GM19438 (cell line): Measurements from ENCODE around the gene RAD51D.
"Not testable (repeated sequence)": the region's sequence is repeated elsewhere in the genome, so short reads cannot be mapped to it uniquely, and the experiment has no call there.

ENCODE experiments used
- ATAC-seq: cut with Tn5 transposase; IDR thresholded peaks from one replicate; pipeline ENCODE4 v1.9.1; 2021; ENCODE audit warnings: low read depth; ENCODE audit not compliant: unreplicated experiment

Gene RAD51D

DNA sequence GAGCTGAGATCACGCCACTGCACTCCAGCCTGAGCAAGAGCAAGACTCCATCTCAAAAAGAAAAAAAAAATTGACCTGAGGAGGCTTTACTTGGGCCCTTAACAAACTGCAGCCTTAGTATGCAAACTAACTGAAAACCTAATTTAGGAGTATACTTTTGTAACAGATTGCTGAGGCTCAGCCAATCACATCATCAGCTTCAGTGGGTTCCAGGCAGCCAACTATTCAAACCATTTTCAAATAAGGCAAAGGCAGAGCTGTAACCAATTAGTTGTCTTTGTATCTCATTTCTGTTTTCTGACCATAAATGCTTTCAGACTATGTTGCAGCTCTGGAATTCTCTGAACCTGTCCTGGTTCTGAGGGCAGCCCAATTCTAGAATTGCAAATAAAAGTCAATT, 23.9 kb downstream of the RAD51D start:
- no peak for ATAC-seq

DNA sequence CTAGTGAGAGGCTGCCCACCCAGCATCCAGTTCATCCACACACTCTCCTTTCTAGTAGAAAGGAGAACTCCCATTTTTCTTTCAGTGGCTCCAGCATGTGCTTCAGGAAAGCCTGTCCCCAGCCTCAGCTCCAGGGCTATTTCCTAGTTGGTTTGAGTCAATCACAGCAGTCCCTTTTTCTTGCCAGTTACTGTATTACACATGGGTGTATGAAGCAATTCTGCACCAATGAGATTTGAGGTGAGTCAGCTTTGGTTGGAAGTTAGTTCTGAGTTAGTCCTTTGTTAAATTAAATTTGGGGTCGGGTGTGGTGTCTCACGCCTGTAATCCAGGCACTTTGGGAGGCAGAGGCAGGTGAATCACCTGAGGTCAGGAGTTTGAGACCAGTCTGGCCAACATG, 24.8 kb downstream of the RAD51D start:
- ATAC-seq = no peak

DNA sequence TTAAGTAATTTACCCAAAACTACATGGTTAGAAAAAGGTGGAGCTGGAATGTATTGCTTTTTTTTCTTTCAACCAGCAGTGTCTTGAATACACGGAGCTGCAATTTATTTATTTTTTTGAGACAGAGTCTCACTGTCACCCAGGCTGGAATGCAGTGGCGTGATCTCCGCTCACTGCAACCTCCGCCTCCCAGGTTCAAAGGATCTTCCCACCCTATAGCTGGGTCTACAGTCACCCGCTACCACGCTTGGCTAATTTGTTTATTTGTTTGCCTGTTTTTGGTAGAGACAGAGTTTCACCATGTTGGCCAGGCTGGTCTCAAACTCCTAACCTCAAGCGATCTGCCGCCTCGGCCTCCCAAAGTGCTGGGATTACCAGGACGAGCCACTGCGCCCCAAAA, 29.0 kb downstream of the RAD51D start:
- not testable (repeated sequence) for ATAC-seq

DNA sequence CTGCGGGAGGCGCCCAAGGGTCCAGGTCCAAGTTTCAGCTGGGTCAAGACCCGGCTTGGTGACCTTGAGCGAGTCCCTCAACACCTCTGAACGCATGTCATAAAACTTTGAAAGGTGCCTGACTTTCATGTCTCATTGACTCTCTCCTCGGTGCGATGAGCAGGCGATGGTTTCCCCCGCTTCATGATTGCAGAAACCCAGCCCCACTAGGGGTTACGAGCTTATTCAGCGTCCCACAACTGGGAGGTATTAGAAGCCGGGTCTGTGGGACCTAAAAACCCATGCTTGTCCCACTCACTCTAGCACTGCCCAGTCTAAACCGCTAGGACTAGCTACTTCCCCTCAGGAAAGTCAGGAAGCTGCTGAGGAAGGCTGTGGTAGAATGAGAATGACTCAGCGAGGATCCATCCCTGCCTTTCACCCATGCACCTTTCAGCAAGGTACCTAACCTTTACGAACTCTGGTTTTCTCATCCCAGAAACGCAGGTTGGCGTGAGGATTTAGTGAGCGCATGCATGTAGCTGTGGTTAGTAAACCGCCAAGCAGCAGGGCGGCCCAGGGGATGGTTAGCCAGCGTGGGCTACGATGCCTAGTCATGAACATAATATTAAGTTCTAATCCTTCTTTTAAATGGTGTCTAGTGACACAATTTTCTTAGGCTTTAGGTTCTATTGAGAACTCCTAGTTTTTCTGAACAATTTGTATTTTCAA, 29.9 kb downstream of the RAD51D start:
- peak; percentile 12 for ATAC-seq

DNA sequence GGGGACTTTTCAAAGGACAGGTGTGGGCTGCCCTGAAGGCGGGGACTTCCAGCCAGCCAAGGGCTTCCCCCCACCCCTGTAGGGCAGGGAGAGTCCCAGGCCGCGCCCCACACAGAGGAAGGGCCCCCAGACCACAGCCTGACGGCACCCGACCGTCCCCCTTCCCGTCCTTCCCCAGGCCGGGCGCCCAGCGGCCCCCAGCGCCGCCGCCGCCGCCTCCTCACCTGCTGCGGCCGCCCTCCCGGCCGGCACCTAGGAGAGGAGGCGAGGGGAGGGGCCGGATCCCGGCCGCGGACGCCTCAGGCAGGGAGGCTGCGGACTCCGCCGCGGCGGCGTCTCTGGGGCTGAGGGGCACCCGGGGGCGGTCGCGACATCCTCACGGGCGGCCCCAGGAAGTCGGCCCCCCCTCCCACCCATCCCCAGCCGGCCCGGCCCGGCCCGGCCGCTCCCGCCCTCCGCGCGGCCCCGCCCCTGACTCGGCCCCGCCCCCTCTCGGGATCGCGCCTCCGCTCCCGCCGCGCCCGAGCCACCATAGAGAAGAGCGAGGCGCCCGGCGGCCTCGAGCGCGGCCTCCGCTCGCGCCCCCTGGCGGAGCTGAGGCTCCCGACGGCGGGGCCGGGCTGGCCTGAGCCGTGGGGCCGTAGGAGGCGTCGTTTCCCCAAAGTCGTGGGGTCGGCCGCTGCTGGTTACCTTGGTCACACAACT, 30.6 kb downstream of the RAD51D start:
- ATAC-seq = peak; percentile 56

DNA sequence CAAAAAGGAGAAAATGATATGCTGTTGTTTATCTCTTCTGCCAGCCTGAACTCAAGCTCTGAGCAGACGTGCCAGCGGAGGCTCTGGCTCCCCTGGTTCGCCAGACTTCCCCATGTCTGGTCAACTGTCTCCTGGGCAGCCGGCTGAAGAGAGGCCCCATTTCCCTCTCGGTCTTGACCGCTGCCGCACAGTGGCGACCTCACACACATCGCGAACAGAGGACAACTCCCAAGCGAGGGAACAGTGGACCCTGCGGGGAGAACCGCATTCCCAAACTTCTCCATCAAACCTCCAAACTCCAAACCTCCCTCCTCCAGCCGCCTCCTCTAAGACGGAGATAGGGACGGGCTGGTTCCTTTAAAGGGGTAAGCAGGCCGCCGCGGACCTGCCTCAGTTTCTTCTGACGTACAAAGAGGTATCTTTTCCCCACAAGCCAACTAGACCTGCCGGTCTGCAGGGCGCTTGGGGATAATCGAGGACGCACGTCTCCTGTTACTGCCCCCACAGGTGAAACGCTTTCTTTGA, 31.2 kb downstream of the RAD51D start:
- ATAC-seq = peak; percentile 14

DNA sequence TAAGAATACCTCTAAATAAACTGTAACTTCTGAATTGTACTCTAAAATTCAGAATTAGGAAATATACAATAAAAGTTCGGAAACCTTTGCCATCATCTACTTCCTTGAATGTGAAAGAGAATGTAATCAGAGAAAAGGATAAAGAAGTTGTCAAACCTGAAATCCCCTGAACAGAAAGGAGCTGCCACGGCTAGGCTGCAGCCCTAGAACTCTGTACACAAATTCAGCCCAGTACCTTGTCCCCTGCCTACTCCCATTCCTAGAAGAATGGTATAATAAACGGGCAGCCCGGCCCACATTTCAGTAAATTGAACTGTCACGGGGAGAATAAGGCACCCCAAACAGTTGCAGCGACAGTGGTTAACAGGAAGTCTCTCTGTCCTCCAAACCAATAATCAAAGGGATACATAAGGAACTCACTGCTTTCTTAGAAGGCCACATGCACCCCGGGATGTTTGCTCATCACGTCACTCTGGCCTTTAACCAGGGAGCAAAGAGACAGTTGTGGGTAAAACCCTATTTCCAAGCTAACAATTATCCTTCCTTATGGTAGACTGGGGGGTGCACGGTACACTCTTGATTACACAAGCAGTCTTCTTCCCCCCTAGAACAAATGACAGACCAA, 31.8 kb downstream of the RAD51D start:
- ATAC-seq = no peak

DNA sequence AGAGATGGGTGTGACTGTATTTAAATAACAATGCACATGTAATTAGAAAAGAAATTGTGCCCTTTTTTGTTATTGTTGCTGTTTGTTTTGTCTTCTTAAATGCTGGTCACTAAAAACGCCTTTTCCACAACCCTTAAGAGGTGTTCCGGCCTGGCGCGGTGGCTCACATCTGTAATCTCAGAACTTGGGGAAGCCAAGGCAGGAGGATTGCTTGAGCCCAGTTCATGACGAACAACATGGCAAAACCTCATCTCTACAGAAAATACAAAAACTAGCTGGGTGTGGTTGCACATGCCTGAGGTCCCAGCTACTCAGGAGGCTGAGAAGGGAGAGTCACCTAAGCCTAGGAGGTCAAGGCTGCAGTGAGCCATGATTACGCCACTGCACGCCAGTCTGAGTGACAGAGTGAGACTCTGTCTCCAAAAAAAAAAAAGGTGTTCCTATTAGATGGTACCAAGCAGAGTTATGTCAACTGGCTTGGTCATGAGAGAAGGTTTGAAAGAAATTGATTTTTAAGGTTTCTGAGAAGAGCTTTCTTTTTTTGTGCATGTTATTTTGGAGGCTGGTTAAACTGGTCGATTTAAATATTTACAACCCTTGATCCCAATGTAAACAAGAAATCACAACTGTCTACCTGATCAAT, 32.6 kb downstream of the RAD51D start:
- ATAC-seq = no peak

DNA sequence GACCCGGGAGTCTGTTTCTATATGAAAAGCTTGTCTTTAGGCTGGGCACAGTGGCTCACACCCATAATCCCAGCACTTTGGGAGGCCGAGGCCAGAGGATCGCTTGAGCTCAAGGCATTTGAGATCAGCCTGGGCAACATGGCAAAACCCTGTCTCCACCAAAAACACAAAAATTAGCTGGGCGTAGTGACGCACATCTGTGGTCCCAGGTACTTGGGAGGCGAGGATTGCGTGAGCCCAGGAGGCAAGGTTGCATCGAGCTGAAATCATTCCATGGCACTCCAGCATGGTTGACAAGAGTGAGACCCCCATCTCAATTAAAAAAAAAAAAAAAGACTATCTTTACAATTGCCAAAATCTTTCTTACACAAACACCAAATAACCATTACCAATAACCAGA, 33.5 kb downstream of the RAD51D start:
- no peak for ATAC-seq

DNA sequence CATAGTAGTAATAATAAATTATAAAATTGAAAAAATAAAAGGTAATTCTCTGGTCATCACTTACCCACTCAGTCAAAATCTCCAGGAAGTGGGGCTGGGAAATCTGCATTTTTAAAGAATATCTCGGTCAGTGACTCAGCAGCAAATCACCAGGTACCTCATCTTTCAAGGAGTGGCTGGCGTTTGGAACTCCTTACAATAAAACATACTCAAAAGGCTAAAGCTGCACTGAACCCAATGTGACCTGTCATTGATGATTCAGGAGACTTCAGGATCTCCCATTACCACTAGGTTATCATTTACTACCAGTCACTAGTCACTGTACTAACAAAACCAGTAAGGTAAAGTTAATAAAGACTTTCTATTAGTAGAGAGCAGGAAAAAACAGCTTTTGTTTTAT, 34.7 kb downstream of the RAD51D start:
- ATAC-seq = no peak

DNA sequence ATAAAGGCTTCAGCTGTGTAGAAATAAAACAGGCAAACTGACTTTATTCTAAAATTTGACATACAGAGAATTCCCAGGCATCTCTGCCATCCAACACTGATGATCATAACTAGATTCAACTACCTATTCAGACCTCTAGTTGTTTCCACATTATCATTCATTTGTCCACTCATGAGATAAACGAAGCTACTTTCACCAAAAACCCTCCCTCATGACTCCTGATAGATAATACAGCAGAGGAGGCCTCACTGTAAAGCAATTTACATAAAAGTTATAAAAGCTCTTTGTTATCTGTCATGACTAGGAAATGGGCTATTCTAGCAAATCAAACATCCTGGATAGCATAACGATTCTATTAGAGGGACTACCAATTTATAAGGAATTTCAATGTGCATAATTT, 36.6 kb downstream of the RAD51D start:
- ATAC-seq = no peak

DNA sequence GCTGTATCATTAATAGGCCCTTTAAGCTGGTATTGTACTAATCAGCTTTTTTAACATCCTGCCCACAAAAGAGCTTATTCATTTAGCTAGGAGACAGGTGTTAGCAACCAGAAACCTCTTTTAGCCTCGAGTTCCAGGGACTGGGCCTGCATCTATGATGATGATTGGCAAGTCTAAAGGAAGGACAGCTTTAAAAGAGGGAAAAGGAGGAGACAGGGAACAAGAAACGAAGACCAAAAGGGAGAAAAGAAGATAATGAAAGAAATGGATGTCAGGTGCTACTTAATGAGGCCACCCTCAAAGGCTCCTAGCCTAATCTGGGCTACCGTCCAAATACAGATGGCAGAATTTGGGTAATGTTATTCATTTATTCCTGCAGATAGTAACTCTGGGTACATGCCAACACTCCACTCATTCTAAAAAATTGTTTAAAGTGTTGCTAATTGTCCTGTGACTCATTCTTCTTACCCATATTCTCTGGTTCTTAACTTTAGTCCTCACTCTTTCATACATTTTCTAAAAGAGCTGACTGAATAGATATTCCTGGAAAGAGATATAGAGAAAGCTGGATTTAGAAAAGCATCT, 37.5 kb downstream of the RAD51D start:
- no peak for ATAC-seq

DNA sequence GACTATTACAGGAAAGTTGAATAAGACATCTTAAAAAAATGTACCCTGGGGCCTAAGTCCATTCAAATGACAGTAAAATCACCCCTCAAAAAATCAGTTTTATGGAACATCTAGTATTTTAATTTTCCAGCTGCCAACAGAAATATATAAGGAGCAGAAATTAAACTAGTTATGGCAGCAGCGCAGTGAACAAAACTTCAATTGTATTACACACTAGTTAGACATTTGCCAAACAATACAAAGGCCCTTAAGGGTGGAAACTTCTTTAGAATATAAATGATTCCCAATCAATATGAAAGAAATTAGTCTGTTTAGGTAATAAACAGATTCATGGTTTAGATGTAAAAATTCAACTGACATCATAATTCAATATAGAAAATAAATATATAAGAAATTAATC, 38.0 kb downstream of the RAD51D start:
- no peak for ATAC-seq

DNA sequence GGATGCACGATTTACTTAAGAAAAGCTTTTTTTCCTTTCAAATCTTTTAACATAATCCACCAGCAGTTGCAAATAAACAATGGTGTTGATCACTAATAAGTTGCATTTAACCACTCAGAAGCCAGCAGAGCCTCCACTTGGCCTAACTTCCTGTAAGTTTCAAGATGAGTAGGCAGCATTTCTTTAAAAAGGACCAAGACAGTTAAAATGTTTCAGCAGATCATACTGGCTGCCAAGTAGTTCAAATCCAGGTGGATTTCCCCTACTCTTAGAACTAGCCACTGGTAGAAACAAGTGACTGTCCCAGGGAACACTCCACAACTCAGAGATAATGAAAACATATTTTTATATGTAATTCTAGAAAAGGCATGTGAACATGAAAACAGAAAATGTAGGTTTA, 39.1 kb downstream of the RAD51D start:
- no peak for ATAC-seq

DNA sequence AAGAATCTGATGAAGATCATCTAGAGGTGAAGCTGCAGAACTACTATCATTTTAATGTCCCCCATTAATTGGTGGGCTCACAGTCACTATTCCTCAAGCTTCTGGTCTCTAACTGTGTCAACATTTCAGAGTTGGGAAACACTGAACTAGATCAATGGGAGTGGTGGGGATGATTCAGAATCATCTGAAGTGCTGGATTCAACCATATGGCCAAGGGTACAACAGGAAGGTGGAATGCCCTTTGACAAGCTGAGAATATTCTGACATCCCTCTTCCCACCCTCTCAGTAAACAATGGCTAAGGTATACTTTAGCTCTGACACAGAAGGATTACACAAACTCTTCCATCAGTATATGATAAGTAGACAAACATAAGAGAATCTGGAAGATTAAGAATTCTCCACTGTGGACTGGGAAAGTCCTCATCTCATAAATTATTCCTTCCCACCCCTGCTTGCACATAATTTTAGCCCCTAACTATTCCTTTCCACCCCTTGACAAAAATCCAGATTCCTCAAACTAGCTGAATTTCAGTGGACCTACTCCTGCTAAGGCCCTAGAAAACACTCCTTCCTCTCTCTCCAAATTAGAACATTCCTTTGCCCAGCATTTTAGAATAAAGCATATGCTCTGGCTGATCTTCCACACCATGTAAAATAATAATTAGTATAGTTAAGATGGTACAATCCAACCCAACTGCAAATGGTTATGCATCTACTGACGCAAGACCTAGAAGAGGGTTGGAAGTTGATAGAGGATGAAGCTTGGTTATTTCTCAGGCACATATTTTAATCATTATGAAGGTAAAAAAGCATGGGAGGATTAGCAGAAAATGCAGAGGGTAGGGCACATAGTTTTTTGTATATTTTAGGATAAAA, 39.9 kb downstream of the RAD51D start:
- ATAC-seq = no peak

DNA sequence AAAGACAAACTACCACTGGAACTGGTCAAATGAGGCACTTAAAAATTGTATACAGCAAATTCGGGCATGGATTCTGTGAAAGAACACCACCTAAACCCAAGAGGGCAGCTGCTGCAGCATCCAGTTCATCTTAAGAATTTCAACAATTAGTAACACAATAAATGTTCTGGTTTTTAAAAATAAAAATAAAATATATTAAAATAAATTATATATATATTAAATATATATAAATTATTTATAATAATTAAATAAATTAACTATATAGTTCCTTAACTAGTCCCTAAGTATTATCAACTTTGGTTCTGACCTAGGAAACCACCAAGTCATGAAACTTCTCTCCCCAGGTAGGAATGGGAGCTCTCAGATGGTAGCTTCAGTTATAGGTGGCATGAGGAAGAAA, 42.8 kb downstream of the RAD51D start:
- ATAC-seq = no peak

DNA sequence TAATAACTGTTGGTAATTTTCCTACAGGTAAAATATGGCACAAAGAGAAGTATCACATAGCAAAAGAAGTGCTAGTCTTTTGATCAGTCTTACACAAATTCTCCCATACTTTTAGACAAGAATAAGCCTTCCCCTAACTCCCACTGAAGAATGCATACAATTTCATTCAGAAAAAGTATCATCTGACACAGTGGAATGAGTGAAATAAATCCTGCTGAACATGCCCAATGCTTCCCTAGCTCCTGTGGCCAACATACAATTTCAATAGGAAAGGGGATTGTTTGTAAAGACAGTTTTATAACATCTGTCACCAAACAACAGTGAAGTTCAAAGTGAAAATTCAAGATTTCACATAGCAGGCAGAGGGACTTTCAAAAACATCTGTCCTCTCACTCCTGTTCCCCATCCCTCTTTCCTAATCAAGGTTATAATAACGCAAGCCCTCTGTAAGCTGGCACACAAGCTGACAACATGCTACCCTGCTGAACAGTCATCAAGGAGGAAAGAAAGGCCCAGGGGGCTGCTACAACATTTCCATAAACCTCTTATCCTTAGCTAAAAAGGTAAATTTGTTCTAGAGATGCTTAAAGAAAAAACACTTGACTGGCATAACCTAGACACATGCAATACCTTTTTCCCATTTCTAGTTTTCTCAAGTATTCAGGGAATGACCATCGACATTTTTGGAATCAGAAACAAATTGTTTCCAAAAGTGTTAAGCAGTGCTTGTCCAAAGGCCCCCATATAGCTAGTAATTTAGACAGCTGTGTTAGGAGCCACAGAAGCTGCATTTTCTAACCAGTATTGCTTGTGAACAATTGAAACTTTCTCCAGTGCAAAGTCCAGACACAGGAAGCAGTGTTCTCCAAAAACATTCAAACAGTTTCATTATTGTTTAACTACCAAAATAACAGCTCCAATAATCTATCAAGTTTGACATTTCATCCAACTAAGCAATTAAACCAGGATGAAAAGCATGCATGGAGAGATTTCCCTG, 44.7 kb downstream of the RAD51D start:
- no peak for ATAC-seq

DNA sequence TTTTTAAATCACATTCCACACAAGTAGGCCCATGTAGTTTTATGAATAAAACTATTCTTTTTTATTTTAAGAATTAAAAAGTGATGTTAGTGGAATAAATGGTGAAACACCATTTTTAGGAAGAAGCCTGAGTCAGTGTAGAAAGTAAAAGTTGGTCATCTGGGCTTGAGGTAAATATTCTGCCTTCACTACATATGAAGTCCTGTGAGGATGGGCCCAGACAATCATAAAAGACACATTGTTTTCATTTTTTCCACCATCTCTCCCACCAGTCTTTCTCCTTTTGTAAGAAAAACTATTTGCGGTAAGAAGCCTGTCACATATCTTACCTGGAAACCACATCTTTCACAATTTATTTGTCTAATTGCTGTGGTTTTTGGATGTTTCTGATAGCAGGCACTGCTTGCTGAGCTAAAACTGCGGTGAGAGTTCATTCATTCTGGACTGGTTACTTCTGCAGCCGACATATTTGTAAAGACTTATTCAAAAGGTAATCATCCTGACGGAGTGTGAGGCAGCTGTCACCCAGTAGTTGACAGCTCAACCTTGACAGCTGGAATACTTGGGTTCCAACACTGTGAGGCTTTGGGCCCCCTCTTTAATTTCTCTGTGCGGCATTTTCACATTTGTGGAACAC, 45.6 kb downstream of the RAD51D start:
- no peak for ATAC-seq
